Pons (tissue), 1 donor: ENCODE results near the gene VWA5A.
"Not testable (repeated sequence)": the region's sequence is repeated elsewhere in the genome, so short reads cannot be mapped to it uniquely, and the experiment has no call there.

ENCODE experiments used
- DNase-seq: peaks from one replicate; pipeline ENCODE4 v3.0.0-alpha.2; 2016; ENCODE audit warnings: low spot score

The VWA5A gene

GRCh38 chr11:124094731-124095130 is 20.5 kb upstream of the VWA5A start:
- DNase-seq: no peak

GRCh38 chr11:124096364-124096763 is 18.9 kb upstream of the VWA5A start:
- no peak for DNase-seq

GRCh38 chr11:124098141-124098540 is 17.1 kb upstream of the VWA5A start:
- no peak for DNase-seq

- no peak for DNase-seq
Observed at GRCh38 chr11:124101737-124102136, 13.5 kb upstream of the VWA5A start.

GRCh38 chr11:124108156-124108555 is 7.1 kb upstream of the VWA5A start:
- no peak for DNase-seq

GRCh38 chr11:124109377-124109776 is 5.9 kb upstream of the VWA5A start:
- no peak for DNase-seq

GRCh38 chr11:124110201-124110600 is 5.0 kb upstream of the VWA5A start:
- DNase-seq: no peak

GRCh38 chr11:124113890-124114289 is 1.4 kb upstream of the VWA5A start:
- DNase-seq: no peak

GRCh38 chr11:124115782-124116616 is 749 bp downstream of the VWA5A start:
- DNase-seq: no peak

GRCh38 chr11:124119103-124119502 is 3.9 kb downstream of the VWA5A start:
- DNase-seq: no peak

GRCh38 chr11:124120891-124121290 is 5.6 kb downstream of the VWA5A start:
- DNase-seq: no peak

GRCh38 chr11:124122123-124122522 is 6.9 kb downstream of the VWA5A start:
- no peak for DNase-seq

- no peak for DNase-seq
Observed at GRCh38 chr11:124123622-124124021, 8.4 kb downstream of the VWA5A start.

- DNase-seq: not testable (repeated sequence)
Observed at GRCh38 chr11:124127134-124127533, 11.9 kb downstream of the VWA5A start.

- no peak for DNase-seq
Observed at GRCh38 chr11:124143034-124143433, 27.8 kb downstream of the VWA5A start.

- DNase-seq: no peak
Observed at GRCh38 chr11:124147951-124148350, 32.7 kb downstream of the VWA5A start.

- DNase-seq: no peak
Observed at GRCh38 chr11:124150684-124151083, 35.4 kb downstream of the VWA5A start.

- no peak for DNase-seq
Observed at GRCh38 chr11:124152770-124153407, 37.6 kb downstream of the VWA5A start.

GRCh38 chr11:124153821-124154220 is 38.6 kb downstream of the VWA5A start:
- no peak for DNase-seq

- DNase-seq: no peak
Observed at GRCh38 chr11:124159481-124159880, 44.2 kb downstream of the VWA5A start.

- no peak for DNase-seq
Observed at GRCh38 chr11:124160986-124161385, 45.7 kb downstream of the VWA5A start.

GRCh38 chr11:124167826-124168231 is 52.6 kb downstream of the VWA5A start:
- no peak for DNase-seq

- no peak for DNase-seq
Observed at GRCh38 chr11:124168796-124169195, 53.5 kb downstream of the VWA5A start.

- not testable (repeated sequence) for DNase-seq
Observed at GRCh38 chr11:124170315-124170714, 55.1 kb downstream of the VWA5A start.
